ENCODE measurements around the gene EPG5.
"Not testable (repeated sequence)": the region's sequence is repeated elsewhere in the genome, so short reads cannot be mapped to it uniquely, and the experiment has no call there.

EPG5 gene

DNA sequence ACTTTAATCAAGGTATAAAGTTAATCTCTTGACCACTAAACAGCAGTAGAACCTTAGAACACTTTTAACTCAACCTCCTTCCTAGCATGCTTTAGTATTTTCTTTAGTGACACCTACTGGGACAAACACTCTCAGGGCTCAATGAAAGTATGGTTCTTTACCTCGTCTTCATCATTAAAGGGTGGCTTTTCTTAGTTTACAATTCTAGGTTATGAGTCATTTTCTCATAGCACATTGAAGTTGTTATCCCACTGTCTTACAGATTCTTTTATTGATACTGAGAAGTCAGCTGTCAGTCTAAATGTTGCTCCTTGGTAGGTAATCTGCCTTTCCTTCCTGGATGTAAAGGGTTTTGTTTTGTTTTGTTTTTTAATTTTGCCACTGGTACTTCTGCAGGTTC lies 103.7 kb downstream of the EPG5 start:
- no peak for DNase-seq (ENCODE audit: low read depth)

DNA sequence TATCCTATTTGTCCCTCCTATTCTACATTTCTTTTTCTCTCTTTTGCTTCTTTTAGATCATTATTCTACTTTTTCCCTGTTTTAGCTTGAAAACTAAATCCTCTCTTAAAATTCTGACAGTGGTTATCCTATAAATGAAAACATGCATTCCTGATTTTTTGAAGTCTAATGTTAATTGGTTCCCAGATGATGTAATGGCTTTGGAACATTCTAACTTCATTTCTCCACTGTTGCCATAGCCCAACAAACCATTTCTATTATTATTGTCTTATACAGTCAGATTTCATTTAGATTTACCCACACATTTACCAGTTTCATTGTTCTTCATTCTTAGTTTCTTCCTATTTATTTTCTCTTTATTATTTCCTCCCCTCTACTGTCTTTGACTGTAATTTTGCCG lies 105.2 kb downstream of the EPG5 start:
- DNase-seq (ENCODE audit: low read depth): no peak

DNA sequence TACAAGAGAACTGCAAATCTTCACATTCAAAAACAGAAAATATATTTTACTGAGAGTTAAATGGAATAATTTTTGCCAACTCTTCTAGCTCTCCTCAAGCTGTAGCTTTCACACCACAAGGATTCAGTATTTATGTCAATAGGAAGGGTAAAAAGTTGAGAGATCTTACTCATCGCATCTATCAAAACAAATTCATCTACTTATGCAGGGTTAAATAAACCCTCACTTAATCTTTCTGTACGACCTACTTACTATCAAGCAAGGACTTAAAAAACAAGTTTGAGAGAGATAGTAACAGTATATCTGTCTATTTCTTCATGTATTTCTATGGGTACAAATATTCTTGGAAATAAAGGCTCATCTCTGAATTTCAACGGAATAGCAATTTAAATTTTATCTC lies 106.2 kb downstream of the EPG5 start:
- no peak for DNase-seq (ENCODE audit: low read depth)

DNA sequence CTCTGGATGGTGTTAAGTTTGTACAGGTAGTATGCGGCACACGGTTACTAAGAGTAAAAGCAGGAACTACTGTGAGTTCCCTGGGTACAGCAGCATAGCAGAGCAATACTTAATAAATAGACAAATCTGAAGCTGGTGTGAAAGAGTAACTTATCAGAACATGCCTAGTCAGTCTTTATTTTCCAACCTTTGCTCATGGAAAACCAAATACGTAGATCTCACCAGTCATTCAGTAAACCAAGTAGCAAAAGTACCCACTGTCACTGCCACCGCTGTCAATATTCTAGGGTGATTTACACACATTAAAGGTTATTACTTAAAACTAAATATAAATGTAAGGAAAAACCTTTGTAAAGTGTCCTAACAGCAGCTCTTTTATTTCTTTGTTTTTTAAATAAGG lies 106.6 kb downstream of the EPG5 start:
- DNase-seq (ENCODE audit: low read depth): no peak

DNA sequence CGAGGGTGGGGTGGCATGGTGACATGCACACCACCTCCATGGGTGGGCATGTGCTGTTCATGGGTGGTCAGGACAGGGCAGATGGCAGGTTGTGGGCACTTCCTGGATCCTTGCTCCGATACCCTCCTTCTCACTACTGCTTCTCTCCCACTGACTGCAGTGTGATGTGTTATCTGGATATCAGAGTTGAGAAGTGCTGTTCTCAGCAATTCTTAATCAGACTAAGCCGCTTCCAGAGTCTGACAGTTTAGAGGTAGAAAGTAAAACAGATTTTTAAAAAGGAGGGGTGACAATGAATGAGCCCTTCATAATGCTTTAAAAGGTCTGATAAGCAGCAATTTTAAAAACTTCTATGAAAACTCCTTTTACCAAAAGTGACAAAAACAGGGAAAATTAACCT lies 107.8 kb downstream of the EPG5 start:
- DNase-seq (ENCODE audit: low read depth): no peak

DNA sequence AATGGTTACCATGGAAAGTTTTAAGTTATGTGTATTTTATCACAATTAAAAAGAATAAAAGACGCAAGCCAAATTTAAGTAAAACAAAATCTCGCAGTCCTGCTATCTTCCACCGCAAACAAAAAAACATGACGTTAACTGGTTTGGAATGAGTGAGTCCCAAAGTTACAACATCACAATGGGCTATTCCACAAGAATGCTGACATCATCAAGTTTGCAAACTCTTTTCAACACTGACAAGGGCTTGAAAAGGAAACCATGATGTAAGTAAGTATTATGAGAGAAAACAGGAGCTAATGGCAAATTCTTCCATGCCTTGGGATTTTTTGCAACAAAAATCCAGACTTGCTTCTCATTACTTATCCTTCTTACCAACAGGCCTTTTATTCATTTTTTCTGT lies 110.6 kb downstream of the EPG5 start:
- DNase-seq (ENCODE audit: low read depth): no peak

DNA sequence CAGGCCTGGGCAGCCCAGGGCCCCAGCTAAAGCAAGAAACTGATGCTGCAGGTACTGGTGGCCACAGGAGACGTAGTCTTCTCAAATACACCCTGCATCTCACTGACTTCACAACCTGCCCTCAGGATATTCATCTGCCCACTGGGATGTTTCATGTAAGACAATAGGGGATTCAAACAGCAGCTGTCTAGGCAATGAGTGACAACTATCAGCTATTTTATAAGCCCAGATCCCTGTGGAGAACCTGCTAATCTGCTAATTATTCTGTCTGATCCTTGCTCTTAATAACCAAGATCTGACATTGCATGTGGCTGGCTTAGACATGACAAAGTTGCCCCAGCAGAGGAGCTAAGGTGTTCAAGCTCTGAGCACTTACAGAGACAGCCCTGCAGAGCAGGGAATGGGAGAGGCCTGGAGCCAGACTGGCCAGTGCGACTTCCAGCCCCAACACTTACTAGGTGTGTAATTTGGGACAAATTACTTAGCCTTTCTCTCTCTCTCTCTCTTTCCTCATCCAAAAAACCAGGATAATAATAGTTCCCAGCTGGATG lies 113.0 kb downstream of the EPG5 start:
- DNase-seq (ENCODE audit: low read depth): no peak

DNA sequence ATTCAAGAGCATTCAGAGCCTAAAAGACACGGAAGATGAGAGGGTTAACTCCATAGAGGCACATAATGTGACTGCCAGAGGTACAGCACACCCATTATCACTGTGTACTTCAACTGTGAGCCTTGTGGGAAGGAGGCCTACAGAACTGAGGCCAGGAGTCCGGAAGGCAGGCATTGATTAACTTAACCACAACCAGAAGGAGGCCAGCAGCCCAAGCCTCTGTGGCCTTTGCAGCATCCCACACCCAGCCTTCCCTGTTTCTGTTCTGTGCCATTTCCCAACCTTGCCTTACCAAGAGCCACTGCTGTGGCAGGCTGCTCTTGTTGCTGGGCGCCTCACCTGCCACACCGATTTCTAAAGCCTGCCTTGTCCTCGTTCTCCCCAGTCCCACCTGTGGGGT lies 114.5 kb downstream of the EPG5 start:
- no peak for DNase-seq (ENCODE audit: low read depth)

DNA sequence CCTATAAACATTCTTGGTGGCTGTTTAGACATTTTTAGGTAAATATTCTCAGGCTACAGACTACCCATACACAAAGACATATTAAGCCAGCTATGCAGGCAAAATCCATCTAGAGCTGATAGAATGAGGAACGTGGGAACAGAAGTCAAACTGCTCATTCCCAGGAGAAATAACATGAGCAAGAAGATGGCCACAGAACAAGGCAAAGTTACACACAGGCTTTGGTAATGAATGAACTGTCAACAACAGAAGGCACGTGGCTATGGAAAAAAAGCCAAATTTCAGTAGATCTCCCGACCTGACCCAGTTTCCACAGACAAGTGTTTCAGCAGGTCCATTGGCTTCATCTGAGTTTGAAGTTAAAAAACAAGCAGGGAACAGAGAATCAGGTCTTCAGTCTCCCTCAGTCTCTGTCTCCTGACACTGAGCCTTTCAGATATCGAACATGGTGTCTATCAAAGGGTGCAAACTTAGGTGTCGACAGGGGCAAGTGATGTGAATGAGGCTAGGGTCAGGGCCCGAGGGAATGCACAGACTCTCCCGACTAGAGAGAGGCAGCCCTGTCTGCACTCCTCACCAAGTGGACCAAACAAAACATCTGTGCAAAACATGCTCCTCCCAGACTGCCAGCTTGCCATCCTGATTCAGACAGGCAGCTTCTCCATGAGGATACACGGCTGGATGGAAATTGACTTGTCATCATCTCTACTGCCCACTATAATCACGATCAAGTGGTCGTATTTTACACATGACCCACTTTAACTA lies 115.8 kb downstream of the EPG5 start:
- no peak for DNase-seq (ENCODE audit: low read depth)

DNA sequence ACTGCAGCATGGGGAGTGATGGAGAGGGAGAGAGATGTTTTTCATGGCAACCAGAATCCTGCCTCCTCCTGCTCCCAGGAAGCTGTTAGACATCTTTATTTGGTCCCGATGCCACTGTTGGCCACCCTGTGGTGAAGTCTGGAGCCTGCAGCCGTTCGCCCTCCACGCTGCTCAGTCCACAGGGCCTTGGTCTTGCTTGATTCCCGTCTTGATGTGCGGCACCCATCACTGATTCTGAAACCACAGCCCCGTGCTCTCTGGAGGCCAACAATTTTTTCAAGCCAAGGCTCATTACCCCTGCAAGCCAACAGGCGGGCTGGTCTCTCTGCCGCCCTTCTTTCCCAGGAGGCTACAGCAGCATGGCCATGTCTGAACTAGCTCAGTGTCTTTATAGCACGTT lies 117.1 kb downstream of the EPG5 start:
- no peak for DNase-seq (ENCODE audit: low read depth)

DNA sequence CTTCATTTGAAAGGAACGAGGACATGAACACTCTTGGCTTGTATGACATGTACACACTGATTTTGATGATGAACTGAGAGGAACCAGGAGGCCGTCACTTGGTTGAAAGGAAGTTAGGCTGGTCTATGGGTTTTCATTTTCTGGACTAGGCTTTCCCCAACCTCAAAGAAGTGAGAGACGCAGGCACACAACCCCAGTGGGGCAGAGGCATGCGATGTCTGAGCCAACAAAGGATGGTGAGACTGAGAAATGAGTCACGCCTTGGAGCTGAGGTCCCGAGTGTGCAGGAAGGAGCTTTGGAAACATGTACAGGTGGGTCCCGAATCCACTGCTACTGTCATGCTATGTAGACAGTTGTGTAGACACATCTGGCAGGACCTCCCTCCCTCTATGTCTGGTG lies 117.6 kb downstream of the EPG5 start:
- DNase-seq (ENCODE audit: low read depth): no peak

DNA sequence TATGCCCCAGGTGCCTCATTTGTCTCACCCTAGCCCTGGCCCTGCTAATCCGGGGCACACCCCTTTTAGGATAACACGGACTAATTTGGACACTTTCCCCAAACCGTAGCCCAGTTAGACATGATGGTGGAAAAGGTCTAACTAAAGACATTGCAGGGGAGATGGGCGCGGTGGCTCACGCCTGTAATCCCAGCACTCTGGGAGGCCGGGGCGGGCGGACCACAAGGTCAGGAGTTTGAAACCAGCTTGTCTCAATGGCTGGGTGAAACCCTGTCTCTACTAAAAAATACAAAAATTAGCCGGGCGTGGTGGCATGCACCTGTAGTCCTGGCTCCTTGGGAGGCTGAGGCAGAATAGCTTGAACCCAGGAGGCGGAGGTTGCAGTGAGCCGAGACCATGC lies 118.5 kb downstream of the EPG5 start:
- not testable (repeated sequence) for DNase-seq (ENCODE audit: low read depth)

DNA sequence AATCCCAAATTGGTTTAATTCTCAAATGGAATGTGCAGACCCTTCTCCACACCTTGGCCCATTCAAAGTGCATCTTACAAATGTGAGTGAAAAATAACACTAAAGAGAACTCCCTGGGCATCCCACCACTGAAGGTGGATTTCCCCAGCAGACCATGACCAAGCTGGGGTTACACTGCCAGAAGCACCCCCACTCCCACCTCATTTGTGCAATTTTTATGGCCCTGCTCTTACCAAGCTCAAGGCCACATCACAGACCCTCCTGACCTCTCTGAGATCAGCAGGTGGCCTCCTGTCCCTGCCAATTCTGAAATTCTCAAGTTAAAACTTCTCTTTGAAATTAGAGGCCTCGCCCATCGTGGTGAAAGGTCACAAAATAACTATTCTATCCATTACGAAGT lies 120.0 kb downstream of the EPG5 start:
- no peak for DNase-seq (ENCODE audit: low read depth)

DNA sequence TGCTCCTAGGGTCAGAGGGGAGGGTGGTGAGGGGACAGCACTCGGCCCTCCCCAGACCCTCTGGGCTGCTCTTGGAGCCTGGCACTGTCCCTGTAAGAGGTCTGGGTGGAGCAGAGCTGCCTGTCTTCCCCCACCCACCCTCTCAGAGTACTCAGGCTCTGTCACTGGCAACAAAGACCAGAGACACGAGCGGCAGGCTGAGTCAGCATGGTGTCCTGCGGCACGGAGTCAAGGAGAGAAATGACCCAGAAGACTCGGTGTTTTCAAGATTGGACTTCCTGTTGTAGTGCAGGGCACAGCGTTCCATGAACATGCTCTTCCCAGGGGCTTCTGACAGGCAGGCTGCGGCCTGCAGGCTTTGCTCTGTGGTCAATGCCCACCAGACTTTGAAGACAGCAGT lies 121.7 kb downstream of the EPG5 start:
- no peak for DNase-seq (ENCODE audit: low read depth)

DNA sequence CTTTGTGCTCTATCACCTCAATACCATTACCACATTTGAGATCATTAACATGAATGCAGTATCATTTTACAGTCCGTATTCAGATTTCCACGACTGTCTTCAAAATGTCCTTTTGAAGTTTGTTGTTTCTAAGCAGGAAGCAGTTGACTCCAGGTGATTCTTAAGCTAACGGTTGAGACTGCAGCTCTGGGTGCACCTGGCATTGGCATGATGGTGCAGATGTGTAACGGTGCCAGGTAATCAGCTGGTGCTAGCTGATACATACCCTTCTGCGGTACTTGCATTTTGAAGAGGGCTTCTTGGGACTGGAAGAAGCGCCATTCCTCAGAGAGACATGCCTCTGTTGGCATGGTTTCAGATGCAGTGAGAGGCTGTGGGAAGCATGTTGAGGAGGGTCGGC lies 122.2 kb downstream of the EPG5 start:
- no peak for DNase-seq (ENCODE audit: low read depth)

DNA sequence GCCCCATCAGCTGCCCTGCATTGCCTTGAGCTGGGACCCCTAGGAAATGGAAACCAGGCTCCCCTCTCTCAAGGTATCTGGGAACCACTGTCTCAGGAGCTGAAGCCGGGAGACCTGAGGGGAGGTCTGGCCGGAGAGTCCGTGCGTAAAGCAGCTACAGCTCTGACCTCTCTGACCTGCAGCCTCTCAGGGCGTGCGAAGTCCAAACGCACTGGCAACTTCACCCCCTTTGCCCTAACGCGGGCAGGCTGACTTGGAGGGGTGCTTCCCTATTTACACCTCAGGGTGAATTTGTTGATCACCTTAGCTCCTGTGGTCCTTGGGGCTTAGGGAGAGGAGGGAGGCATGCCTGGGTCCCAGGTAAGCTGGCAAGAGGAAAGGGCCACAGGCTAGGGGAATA lies 124.1 kb downstream of the EPG5 start:
- no peak for DNase-seq (ENCODE audit: low read depth)

DNA sequence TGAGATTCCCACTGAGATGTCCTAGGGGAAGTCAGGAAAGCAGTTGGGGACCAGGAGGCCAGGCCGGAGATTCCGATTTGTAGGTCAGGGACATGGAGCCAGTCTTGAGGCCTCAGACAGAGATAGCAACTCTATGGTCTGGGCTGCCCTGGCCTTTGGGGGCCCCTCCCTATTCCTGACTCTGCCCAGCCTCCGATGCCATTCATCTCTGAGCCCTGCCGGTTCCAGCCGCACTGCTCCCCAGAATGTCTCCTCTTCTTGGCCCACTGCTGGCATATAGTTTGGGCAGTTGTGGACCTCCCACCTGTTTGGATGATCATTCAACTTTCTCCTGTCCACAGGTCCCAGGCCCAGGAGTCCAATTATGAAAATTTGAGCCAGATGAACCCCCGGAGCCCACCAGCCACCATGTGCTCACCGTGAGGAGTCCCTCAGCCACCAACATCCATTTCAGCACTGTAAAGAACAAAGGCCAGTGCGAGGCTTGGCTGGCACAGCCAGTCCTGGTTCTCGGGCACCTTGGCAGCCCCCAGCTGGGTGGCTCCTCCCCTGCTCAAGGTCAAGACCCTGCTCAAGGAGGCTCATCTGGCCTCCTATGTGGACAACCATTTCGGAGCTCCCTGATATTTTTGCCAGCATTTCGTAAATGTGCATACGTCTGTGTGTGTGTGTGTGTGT lies 125.2 kb downstream of the EPG5 start:
- no peak for DNase-seq (ENCODE audit: low read depth)

DNA sequence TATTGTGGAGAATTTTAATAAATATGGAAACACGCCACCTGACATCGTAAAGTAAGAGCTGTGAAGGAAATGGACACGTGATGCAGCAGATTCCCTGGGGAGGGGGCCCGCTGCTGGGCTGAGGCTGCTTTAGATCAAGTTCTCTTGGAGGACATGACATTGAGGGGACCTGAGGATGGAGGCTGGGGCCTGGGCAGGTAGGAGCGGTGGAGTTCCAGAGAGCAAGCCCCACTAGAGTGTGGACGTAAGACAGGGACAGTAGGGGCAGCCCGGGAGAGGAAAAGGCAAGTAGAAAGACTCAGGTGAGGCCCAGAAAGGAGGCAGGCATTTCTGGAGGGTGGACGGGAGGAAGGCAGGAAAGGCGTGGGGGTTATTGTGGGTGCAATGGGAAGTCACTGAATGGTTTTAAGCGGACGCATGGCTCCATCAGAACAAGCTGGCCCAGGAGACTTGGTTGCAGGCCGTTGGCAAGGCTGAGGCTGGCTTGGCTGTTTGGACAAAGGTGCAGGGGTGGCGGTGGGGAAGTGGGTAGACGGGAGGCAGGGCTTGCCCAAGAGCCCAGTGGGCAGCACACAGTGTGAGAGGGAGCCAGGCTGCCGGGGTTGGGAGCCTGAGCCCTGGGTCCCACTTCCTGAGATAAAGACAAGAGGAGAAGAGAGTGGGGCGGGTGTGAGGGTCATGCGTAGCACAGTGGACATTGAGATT lies 125.9 kb downstream of the EPG5 start:
- DNase-seq (ENCODE audit: low read depth): no peak

DNA sequence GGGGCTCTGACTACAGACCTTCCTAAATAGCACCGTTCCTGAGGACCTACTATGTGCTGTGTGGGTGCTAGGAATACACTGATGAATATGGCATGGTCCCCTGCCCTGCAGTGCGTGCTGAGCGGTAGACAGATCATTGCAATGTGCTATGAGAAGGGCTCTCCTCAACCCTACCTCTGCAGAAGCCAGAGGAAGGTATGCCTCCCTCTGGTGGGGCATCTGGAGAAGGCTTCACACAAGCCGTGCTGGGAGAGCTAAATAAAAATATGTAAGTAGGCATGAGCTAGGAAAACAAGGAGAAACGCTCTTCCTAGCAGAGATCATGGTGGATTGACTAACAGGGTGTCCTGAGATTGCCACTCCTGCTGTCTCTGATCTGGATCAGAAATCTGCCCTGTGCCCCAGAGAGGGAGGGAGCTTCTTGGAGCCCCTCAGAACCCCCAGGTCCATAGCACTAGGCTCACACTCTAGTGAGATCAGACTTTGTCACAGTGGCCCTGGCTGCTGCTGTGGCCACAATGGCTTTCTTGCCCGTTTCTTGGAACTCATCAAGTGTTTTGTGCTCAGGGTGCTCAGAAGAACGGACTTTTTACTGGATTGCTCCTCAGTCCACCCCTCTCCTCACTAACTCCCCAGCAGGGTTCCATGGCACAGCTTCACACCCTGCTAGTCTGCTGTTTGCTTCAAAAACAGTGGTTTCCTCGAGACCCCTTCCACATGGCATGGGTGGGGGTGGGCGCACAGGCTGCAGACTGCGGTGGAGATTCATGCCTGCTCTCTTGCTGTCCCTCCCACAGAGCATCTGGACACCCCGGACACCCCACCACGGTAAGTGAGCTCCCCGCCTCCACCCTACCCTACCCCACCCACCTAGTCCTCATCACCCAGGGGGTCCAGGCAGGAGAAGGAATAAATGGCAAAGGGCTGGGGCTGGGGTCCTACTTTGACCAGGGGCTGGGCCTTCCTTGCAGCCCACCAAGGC lies 127.4 kb downstream of the EPG5 start:
- DNase-seq (ENCODE audit: low read depth): no peak

DNA sequence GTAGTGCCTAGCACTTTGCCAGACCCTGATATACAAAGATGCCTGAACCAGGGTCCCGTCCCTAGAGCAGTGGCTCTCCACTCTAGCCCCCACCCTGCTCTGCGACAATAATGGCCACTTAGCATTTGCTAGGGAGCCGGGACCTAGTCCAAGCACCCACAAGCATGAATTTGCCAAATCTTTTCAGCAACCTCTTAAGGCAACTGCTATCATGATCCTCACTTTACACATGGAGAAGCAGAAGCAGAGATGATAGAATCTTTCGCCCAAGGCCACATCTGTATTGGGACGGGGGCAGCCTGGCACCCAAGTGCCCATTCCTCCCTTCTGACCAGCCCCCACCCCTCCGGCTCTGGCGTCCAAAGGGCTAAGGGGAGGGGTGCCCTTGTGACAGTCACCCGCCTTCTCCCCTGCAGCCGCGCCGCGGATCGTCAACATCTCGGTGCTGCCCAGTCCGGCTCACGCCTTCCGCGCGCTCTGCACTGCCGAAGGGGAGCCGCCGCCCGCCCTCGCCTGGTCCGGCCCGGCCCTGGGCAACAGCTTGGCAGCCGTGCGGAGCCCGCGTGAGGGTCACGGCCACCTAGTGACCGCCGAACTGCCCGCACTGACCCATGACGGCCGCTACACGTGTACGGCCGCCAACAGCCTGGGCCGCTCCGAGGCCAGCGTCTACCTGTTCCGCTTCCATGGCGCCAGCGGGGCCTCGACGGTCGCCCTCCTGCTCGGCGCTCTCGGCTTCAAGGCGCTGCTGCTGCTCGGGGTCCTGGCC lies 128.6 kb downstream of the EPG5 start:
- no peak for DNase-seq (ENCODE audit: low read depth)

All from HS-5 (cell line).